ENCODE measurements around the gene CCDC74B.
"Not testable (repeated sequence)": the region's sequence is repeated elsewhere in the genome, so short reads cannot be mapped to it uniquely, and the experiment has no call there.

The CCDC74B gene

DNA sequence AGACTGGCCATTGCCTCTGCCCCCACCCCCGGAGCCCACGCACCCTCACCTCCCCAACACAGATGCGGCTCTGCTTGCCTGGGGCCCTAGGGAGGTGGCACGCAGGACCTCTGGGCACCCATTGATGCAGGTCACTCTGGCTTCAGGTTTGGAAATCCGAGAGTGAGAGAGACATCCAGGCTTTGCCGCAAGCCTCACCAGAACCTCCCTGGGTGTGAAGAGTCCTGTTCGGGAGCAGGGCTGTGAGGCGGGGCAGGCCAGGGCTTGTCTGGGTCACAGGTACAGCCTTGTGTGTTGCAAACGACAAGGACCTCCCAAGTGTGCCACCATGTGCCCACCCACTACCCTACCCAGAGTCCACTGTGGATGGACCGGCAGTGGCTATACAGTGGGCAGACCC is 8.4 kb downstream of the CCDC74B start:
- H3K27ac ChIP-seq (ENCODE audit: extremely low read depth, low read depth, low read length); H3K4me3 ChIP-seq (ENCODE audit: low read depth, low read length); H3K9me3 ChIP-seq (ENCODE audit: control insufficient read depth, insufficient read depth, low read depth, low read length); H3K4me1 ChIP-seq (ENCODE audit: control insufficient read depth, insufficient read depth, low read length); CTCF ChIA-PET; POLR2A ChIA-PET; H3K36me3 ChIP-seq (ENCODE audit: control insufficient read depth in 2 of 2, insufficient read depth in 1 of 2, low read length in 2 of 2): not testable (repeated sequence)

- ChIA-PET CTCF (interaction anchor here (0.6 kb wide), 1 partner anchor 1737 kb away, joined by 3 read pairs; no protein-coding TSS in a partner anchor), POLR2A (no interaction called here)
- Histone ChIP-seq H3K9me3 (ENCODE audit: control insufficient read depth, insufficient read depth, low read depth, low read length) (no peaks in the 10 kb centered on the region), H3K36me3 (ENCODE audit: control insufficient read depth in 2 of 2, insufficient read depth in 1 of 2, low read length in 2 of 2) (no peaks in the 10 kb centered on the region), H3K27ac (ENCODE audit: extremely low read depth, low read depth, low read length) (no peak overlapping the region), H3K4me3 (ENCODE audit: low read depth, low read length) (no peak overlapping the region), H3K4me1 (ENCODE audit: control insufficient read depth, insufficient read depth, low read length) (no peaks in the 10 kb centered on the region)
- TF ChIP-seq, protein P1, sequence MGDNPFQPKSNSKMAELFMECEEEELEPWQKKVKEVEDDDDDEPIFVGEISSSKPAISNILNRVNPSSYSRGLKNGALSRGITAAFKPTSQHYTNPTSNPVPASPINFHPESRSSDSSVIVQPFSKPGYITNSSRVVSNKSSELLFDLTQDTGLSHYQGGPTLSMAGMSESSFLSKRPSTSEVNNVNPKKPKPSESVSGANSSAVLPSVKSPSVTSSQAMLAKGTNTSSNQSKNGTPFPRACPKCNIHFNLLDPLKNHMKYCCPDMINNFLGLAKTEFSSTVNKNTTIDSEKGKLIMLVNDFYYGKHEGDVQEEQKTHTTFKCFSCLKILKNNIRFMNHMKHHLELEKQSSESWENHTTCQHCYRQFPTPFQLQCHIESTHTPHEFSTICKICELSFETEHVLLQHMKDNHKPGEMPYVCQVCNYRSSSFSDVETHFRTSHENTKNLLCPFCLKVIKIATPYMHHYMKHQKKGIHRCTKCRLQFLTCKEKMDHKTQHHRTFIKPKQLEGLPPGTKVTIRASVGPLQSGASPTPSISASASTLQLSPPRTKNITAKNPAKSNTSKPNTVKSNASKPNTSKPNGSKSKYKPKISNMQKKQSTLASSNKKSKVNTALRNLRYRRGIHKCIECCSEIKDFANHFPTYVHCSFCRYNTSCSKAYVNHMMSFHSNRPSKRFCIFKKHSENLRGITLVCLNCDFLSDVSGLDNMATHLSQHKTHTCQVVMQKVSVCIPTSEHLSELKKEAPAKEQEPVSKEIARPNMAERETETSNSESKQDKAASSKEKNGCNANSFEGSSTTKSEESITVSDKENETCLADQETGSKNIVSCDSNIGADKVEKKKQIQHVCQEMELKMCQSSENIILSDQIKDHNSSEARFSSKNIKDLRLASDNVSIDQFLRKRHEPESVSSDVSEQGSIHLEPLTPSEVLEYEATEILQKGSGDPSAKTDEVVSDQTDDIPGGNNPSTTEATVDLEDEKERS (tag by site-specific recombination; IDR thresholded peaks at IDR 0.05): no peak
- no peak for TF ChIP-seq ZBTB21 (tag by site-specific recombination; IDR thresholded peaks at IDR 0.05)
These were observed 9.0 kb downstream of the CCDC74B start for GRCh38 chr2:130135692-130136541.

DNA sequence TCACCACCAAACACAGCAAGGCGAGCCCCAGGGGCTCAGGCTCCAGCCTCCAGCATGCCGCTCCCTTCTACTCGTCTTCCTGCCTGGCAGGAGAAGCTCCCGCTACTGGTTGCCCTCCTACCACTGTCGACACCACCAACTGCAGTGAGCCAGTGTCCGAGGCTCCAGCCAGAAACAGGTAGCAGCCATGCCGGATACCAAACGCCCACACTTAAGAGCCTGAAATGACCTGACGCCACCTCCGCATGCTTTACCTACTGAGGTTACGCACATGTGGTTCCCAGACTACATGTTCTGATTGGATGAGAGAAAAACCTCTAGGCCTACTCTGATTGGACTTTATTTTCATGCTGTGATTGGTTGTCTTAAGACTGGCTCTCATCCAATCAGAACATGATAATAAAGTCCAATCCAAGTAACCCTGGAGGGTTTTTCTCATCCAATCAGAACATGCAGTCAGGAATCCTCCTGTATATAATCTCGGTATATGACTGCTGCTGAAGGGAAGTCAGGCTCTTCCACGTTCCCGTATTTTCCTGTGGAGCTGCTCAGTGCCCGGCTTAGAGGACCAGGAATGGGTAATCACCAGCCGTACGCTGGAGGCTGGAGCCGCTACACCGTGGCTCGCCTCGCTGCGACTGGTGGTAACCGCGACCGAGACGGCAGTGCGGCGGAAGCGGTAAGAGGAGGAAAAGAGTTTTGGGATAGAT is 15.6 kb downstream of the CCDC74B start, which contains the start of gene POTEF:
TSS of gene POTEF (minus strand) at position 103 of the 710 bp plus-strand sequence. CDS start 8,707 bp downstream, outside the sequence.
- CTCF ChIA-PET; H3K4me1 ChIP-seq (ENCODE audit: control insufficient read depth, insufficient read depth, low read length); H3K9me3 ChIP-seq (ENCODE audit: control insufficient read depth, insufficient read depth, low read depth, low read length); H3K27ac ChIP-seq (ENCODE audit: extremely low read depth, low read depth, low read length); H3K4me3 ChIP-seq (ENCODE audit: low read depth, low read length); POLR2A ChIA-PET; H3K36me3 ChIP-seq (ENCODE audit: control insufficient read depth in 2 of 2, insufficient read depth in 1 of 2, low read length in 2 of 2): not testable (repeated sequence)

DNA sequence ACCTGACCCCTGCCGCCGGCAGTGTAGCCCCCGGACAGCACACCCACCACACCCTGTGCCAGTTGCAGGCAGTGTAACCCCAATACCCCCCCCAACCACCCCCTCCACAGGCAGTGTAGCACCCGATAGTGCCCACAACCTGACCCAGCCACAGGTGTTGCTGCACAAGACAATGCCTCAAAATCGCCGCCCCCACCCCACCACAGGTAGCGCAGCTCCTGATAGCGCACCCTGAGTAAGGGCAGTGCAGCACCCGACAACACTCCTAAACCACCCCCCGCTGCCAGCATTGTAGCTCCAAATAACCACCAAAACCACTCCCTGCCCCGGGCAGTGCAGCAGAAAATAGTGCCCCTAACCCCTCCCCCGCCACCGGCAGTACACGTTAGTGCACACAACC is 16.4 kb downstream of the CCDC74B start:
- H3K36me3 ChIP-seq (ENCODE audit: control insufficient read depth in 2 of 2, insufficient read depth in 1 of 2, low read length in 2 of 2); POLR2A ChIA-PET; H3K4me1 ChIP-seq (ENCODE audit: control insufficient read depth, insufficient read depth, low read length); H3K4me3 ChIP-seq (ENCODE audit: low read depth, low read length); H3K27ac ChIP-seq (ENCODE audit: extremely low read depth, low read depth, low read length); CTCF ChIA-PET; H3K9me3 ChIP-seq (ENCODE audit: control insufficient read depth, insufficient read depth, low read depth, low read length): not testable (repeated sequence)

- CTCF ChIA-PET; H3K27ac ChIP-seq (ENCODE audit: extremely low read depth, low read depth, low read length); H3K9me3 ChIP-seq (ENCODE audit: control insufficient read depth, insufficient read depth, low read depth, low read length); H3K36me3 ChIP-seq (ENCODE audit: control insufficient read depth in 2 of 2, insufficient read depth in 1 of 2, low read length in 2 of 2); POLR2A ChIA-PET; H3K4me1 ChIP-seq (ENCODE audit: control insufficient read depth, insufficient read depth, low read length); H3K4me3 ChIP-seq (ENCODE audit: low read depth, low read length): not testable (repeated sequence)
These were observed 17.2 kb downstream of the CCDC74B start for GRCh38 chr2:130127726-130128125.

GRCh38 chr2:130120924-130121323 is 24.0 kb downstream of the CCDC74B start:
- H3K9me3 ChIP-seq (ENCODE audit: control insufficient read depth, insufficient read depth, low read depth, low read length); POLR2A ChIA-PET; H3K4me3 ChIP-seq (ENCODE audit: low read depth, low read length): not testable (repeated sequence)

GRCh38 chr2:130102597-130103363 is 42.1 kb downstream of the CCDC74B start:
- POLR2A ChIA-PET; H3K4me1 ChIP-seq (ENCODE audit: control insufficient read depth, insufficient read depth, low read length); H3K9me3 ChIP-seq (ENCODE audit: control insufficient read depth, insufficient read depth, low read depth, low read length); H3K27ac ChIP-seq (ENCODE audit: extremely low read depth, low read depth, low read length); CTCF ChIA-PET; H3K36me3 ChIP-seq (ENCODE audit: control insufficient read depth in 2 of 2, insufficient read depth in 1 of 2, low read length in 2 of 2); H3K4me3 ChIP-seq (ENCODE audit: low read depth, low read length): not testable (repeated sequence)

More at GRCh38 chr2:130120924-130121323, 24.0 kb downstream of the CCDC74B start:
- H3K36me3 ChIP-seq (ENCODE audit: control insufficient read depth in 2 of 2, insufficient read depth in 1 of 2, low read length in 2 of 2); H3K4me1 ChIP-seq (ENCODE audit: control insufficient read depth, insufficient read depth, low read length); CTCF ChIA-PET; H3K27ac ChIP-seq (ENCODE audit: extremely low read depth, low read depth, low read length): not testable (repeated sequence)

Data from HEK293 (cell line).